Measurements from ENCODE around the gene MGLL. TPM values are rescaled to one million over a fixed set of nuclear protein-coding genes. Genes with fewer than 3 reads are reported as not detected.

The MGLL gene
- total RNA-seq, 1 experiment from 2014 or later = 2.1 TPM

DNA sequence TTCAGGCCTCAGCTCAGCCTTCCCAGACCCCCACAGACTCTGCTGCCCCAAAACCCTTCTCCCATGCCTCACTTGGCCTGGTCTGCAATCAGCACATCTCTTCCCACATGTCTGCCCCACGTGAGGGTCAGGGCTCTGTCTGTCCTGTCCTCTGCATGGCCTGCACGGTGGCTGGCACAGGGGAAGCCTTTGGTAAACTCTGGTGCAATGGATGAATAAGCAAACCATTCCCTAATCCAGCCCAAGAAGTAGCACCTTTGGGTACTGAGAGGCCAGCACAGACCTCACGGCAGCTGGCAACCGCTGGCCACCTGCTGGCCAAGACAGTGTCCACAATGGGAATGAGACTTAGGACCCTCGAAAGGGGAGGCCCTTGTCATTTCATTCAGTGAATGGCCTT lies 121.9 kb downstream of the MGLL start:
- Histone ChIP-seq H3K27me3 (ENCODE audit: control insufficient read depth, insufficient read depth, low read length) (0 out of 2 replicates have a peak, but pooled peaks cover 2% of the 10 kb centered on the region), H3K36me3 (ENCODE audit: control insufficient read depth, insufficient read depth, low read length) (no peaks in the 10 kb centered on the region), H3K27ac (ENCODE audit: low read length) (no peak overlapping the region), H3K4me1 (ENCODE audit: control insufficient read depth, insufficient read depth, low read length) (no peaks in the 10 kb centered on the region), H3K9me3 (ENCODE audit: control insufficient read depth, insufficient read depth, low read depth, low read length) (no peaks in the 10 kb centered on the region), H3K4me3 (ENCODE audit: low read depth in 2 of 2, low read length in 2 of 2) (no peak overlapping the region)
- intact Hi-C loops (cut with micrococcal nuclease; ENCODE audit: unreplicated experiment) (no loop called here), in situ Hi-C loops (cut with HindIII; ENCODE audit: low pct_unique_long_range_greater_than_20kb, low sequenced_read_pairs) (no loop called here)
- ChIA-PET POLR2A (no interaction called here), CTCF (no interaction called here)
- no peak for DNase-seq (ENCODE audit: low read depth, low spot score)
- ATAC-seq = no peak
- TF ChIP-seq, protein P1, sequence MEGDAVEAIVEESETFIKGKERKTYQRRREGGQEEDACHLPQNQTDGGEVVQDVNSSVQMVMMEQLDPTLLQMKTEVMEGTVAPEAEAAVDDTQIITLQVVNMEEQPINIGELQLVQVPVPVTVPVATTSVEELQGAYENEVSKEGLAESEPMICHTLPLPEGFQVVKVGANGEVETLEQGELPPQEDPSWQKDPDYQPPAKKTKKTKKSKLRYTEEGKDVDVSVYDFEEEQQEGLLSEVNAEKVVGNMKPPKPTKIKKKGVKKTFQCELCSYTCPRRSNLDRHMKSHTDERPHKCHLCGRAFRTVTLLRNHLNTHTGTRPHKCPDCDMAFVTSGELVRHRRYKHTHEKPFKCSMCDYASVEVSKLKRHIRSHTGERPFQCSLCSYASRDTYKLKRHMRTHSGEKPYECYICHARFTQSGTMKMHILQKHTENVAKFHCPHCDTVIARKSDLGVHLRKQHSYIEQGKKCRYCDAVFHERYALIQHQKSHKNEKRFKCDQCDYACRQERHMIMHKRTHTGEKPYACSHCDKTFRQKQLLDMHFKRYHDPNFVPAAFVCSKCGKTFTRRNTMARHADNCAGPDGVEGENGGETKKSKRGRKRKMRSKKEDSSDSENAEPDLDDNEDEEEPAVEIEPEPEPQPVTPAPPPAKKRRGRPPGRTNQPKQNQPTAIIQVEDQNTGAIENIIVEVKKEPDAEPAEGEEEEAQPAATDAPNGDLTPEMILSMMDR (IDR thresholded peaks at IDR 0.05) = no peak
- TF ChIP-seq, protein P2, sequence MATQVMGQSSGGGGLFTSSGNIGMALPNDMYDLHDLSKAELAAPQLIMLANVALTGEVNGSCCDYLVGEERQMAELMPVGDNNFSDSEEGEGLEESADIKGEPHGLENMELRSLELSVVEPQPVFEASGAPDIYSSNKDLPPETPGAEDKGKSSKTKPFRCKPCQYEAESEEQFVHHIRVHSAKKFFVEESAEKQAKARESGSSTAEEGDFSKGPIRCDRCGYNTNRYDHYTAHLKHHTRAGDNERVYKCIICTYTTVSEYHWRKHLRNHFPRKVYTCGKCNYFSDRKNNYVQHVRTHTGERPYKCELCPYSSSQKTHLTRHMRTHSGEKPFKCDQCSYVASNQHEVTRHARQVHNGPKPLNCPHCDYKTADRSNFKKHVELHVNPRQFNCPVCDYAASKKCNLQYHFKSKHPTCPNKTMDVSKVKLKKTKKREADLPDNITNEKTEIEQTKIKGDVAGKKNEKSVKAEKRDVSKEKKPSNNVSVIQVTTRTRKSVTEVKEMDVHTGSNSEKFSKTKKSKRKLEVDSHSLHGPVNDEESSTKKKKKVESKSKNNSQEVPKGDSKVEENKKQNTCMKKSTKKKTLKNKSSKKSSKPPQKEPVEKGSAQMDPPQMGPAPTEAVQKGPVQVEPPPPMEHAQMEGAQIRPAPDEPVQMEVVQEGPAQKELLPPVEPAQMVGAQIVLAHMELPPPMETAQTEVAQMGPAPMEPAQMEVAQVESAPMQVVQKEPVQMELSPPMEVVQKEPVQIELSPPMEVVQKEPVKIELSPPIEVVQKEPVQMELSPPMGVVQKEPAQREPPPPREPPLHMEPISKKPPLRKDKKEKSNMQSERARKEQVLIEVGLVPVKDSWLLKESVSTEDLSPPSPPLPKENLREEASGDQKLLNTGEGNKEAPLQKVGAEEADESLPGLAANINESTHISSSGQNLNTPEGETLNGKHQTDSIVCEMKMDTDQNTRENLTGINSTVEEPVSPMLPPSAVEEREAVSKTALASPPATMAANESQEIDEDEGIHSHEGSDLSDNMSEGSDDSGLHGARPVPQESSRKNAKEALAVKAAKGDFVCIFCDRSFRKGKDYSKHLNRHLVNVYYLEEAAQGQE (IDR thresholded peaks at IDR 0.05; ENCODE audit: insufficient read depth in 1 of 2, low read depth in 2 of 2, low read length in 1 of 2) = no peak
- TF ChIP-seq SIN3A (IDR thresholded peaks at IDR 0.05; ENCODE audit: borderline replicate concordance, insufficient read depth, low read depth, low read length) (no peak), POLR2AphosphoS5 (IDR thresholded peaks at IDR 0.05; ENCODE audit: low read depth, low read length) (no peak), TCF7L2 (IDR thresholded peaks at IDR 0.05; ENCODE audit: low read depth, low read length) (no peak)
- no TSS peak for BruUV-seq (replicated peaks)

DNA sequence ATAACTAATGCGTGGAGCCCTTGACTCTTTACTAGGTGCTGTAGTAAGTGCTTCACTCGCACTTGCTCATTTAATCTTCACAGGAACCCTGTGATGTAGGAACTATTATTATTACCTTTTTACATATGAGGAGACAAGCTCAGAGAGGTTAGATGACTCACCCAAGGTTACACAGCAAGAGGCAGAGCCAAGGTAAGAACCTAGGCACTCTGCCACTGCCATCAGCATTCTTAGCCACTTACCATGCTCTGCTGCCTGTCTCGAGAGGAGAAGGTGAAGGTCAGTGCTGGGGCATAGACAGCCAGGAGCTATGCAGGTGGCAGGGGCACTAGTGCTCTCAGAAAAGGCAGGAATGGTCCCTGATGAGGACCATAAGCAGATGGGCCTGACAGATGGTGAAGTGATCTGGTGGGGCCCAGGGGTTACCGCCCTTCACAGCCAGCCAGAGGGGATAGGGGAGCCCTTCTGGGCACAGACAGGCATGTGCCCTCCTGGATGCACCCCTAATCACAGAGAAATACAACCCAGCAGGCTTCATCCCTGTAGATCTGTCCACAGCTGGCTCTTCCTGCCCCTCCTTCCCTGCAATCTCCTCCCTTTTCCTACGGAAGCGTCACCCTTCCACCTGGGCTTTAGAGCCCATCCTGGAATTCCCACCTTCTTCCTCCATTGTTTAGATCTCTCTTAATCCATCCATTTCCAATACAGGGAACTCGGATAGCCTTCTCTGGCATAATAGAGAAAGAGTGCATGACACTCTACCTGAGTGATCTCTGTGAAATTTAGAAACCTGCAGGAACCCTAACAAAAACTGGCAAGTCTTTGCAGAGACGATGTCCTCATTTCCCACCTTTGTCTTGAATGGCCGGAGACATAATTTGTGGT lies 122.7 kb downstream of the MGLL start:
- CTCF ChIA-PET = interaction anchor here (0.5 kb wide), 1 partner anchor 420 kb away, joined by 3 read pairs; no protein-coding TSS in a partner anchor
- H3K9me3 ChIP-seq (ENCODE audit: control insufficient read depth, insufficient read depth, low read depth, low read length) = no peaks in the 10 kb centered on the region
- POLR2A ChIA-PET = no interaction called here
- no peak overlapping the region for H3K4me3 ChIP-seq (ENCODE audit: low read depth in 2 of 2, low read length in 2 of 2)
- no peak for TF ChIP-seq POLR2AphosphoS5 (IDR thresholded peaks at IDR 0.05; ENCODE audit: low read depth, low read length)
- TF ChIP-seq, protein P1 (IDR thresholded peaks at IDR 0.05) = no peak
- no peaks in the 10 kb centered on the region for H3K4me1 ChIP-seq (ENCODE audit: control insufficient read depth, insufficient read depth, low read length)
- ATAC-seq = no peak
- in situ Hi-C loops (cut with HindIII; ENCODE audit: low pct_unique_long_range_greater_than_20kb, low sequenced_read_pairs) (no loop called here), intact Hi-C loops (cut with micrococcal nuclease; ENCODE audit: unreplicated experiment) (loop anchor here (10.0 kb wide), 1 partner anchor 125 kb away; the partner anchor contains the start of gene MGLL)
- H3K27me3 ChIP-seq (ENCODE audit: control insufficient read depth, insufficient read depth, low read length) = 0 out of 2 replicates have a peak, but pooled peaks cover 2% of the 10 kb centered on the region
- DNase-seq (ENCODE audit: low read depth, low spot score) = no peak
- H3K27ac ChIP-seq (ENCODE audit: low read length) = no peak overlapping the region
- H3K36me3 ChIP-seq (ENCODE audit: control insufficient read depth, insufficient read depth, low read length) = no peaks in the 10 kb centered on the region
- no TSS peak for BruUV-seq (replicated peaks)
